ENCODE measurements around the gene CEPT1. TPM values are rescaled to one million over a fixed set of nuclear protein-coding genes. Genes with fewer than 3 reads are reported as not detected.
A peak's percentile ranks its signal among the peaks of the same experiment; 100 is the strongest.

Gene CEPT1
- polyA plus RNA-seq, 1 donor, result 57.3 TPM

DNA sequence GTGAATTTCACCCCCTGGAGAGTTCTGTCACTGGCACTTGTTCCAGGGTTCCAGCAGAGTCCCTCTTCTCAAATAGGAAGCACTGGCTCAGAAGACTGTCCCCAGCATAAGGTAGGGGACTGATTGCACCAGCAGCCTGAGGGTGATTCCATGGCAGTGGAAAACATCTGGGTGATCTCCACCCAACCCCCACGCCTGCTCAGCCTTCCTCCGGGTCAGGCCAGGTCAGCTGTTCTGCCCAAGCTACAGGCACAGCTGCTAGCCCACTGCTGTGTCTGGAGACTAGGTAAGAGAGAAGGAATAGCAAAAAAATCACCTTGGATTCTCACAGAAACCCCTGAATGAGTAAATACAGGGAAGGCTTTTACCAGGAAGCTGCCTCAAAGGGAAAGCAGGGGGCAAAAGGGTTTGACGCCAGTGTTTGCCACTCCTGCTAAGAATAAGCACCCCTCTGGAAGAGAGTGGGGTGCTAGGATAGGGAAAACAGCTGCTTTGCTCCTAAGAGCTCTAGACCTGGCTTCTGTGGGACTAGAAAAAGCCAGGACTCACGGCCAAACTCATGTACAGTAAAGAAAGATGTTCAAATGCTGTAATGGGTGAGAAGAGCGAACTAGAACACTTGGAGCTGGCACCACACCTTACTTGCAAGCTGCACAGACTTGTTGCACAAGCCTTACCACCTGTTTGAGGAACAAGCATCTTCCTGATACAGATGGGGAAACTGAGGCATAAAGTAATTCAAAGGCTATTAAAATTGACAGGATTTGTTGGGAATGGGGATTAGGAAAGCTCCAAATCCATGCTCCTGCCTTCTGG lies 61.5 kb downstream of the CEPT1 start:
- H3K4me1 ChIP-seq (ENCODE audit: control insufficient read depth, insufficient read depth, low read length), result peaks cover 42% of the 10 kb centered on the region
- WGBS (ENCODE audit: insufficient coverage, low lambda C conversion rate), result 100% methylated on average over 1 of the region's 5 CpGs
- no peak overlapping the region for H3K4me3 ChIP-seq (ENCODE audit: low read length)
- H3K27ac ChIP-seq (ENCODE audit: low read length), result no peak overlapping the region
- H3K9me3 ChIP-seq (ENCODE audit: control insufficient read depth, low read depth, low read length), result no peaks in the 10 kb centered on the region
- no peak for DNase-seq
- peaks cover 4% of the 10 kb centered on the region for H3K27me3 ChIP-seq (ENCODE audit: control insufficient read depth, insufficient read depth, low read length)
- peaks cover 28% of the 10 kb centered on the region for H3K36me3 ChIP-seq (ENCODE audit: control insufficient read depth, insufficient read depth, low read length)

DNA sequence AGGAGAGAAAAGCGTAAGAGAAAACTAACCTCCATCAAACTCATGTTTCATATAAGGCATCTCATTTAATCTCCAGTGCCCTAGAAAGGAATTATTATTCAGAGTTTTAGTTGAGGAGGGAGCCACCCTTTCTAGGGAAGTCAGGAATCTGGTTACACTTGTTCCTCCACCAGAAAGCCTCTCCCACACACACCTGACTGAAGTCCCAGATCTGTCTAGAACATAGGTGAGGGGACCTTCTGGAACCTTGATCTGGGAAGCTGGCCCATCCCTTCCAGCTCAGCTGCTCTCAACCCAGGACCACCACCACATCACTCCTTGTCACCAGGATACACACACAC lies 62.3 kb downstream of the CEPT1 start:
- WGBS (ENCODE audit: insufficient coverage, low lambda C conversion rate), result no CpG with 5 or more reads among the region's 1 CpG
- H3K27me3 ChIP-seq (ENCODE audit: control insufficient read depth, insufficient read depth, low read length), result peaks cover 4% of the 10 kb centered on the region
- H3K9me3 ChIP-seq (ENCODE audit: control insufficient read depth, low read depth, low read length), result no peaks in the 10 kb centered on the region
- DNase-seq, result peak in 1 of 2 donors; percentile 74
- no peak overlapping the region for H3K4me3 ChIP-seq (ENCODE audit: low read length)
- H3K36me3 ChIP-seq (ENCODE audit: control insufficient read depth, insufficient read depth, low read length), result peaks cover 19% of the 10 kb centered on the region
- H3K27ac ChIP-seq (ENCODE audit: low read length), result peak overlapping the region; percentile 86
- peaks cover 42% of the 10 kb centered on the region for H3K4me1 ChIP-seq (ENCODE audit: control insufficient read depth, insufficient read depth, low read length)

DNA sequence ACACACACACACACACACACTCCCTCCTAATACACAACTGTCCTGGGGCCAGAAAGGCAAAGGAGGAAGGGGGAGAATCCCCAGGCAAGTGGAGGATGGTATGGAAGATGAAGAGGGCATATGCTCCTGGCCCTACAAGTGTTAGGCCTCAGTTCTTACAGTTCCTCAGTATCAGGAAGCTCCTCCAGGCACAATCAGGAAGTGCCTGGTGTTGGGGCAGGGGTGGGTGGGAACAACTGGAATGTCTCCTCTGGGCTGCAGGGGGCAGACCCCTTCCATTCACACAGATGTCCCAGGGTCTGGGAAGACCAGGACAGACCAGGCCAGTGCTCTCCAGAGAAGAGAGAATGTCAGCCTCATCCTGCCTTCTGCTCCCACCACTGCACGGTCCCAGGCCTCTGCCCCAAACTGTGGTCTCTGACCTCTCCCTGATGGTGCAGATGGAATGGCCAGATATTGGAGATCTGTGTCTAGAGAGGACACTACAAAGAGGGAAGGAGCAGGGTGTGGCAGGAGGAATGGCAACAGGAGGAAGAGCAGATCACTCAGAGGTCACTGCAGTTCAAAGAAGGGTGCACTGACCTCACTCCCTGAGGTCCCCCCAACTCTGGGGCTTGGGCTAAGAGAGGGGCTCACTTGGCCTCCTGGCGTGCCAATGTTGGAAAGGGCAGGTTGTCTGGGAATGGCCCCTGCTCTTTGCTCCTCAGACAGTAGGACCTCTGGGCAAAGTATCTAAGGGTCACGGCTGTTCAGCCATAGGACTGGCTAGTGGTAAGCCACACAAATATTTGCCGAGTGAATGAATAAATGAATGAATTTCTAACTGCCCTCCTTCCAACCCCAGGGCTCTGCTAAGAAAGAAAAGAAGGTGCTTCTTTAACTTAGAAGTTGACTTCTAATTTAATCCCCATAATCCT lies 62.9 kb downstream of the CEPT1 start:
- Histone ChIP-seq H3K9me3 (ENCODE audit: control insufficient read depth, low read depth, low read length) (no peaks in the 10 kb centered on the region), H3K27me3 (ENCODE audit: control insufficient read depth, insufficient read depth, low read length) (peaks cover 4% of the 10 kb centered on the region), H3K4me3 (ENCODE audit: low read length) (peak overlapping the region; percentile 52), H3K27ac (ENCODE audit: low read length) (peak overlapping the region; percentile 86), H3K4me1 (ENCODE audit: control insufficient read depth, insufficient read depth, low read length) (peaks cover 42% of the 10 kb centered on the region), H3K36me3 (ENCODE audit: control insufficient read depth, insufficient read depth, low read length) (peaks cover 13% of the 10 kb centered on the region)
- peak in 1 of 2 donors; percentile 64 for DNase-seq
- no CpG with 5 or more reads among the region's 4 CpGs for WGBS (ENCODE audit: insufficient coverage, low lambda C conversion rate)

DNA sequence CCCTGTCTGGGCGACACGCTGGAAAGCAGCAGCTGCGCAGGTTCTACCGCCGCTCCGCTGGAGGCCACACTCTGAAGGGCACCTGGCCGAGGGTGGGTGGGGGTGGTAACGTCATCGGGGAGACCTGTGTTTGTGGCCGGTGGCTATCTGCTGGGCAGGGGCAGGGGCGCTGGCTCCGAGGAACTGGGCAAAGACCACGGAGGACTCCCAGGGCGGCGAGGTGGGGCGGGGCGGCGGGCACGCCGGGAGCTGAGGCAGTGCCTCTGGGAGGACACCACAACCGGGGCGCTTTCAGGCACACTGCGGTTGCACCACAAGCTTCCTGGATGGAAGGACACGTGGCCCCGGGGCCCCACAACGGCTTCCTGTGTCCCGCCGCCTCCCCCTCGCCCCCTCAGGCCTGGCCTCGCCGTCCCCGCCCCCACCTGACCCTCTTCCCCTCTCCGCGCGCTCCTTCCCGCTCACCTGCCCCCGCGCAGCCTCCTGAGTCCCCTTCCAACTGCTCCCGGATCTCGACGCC lies 63.7 kb downstream of the CEPT1 start:
- Histone ChIP-seq H3K4me1 (ENCODE audit: control insufficient read depth, insufficient read depth, low read length) (peaks cover 42% of the 10 kb centered on the region), H3K27me3 (ENCODE audit: control insufficient read depth, insufficient read depth, low read length) (peaks cover 4% of the 10 kb centered on the region), H3K36me3 (ENCODE audit: control insufficient read depth, insufficient read depth, low read length) (peaks cover 9% of the 10 kb centered on the region), H3K9me3 (ENCODE audit: control insufficient read depth, low read depth, low read length) (no peaks in the 10 kb centered on the region), H3K27ac (ENCODE audit: low read length) (peak overlapping the region; percentile 86), H3K4me3 (ENCODE audit: low read length) (peak overlapping the region; percentile 52)
- peak; percentile 84 to 94 for DNase-seq
- no CpG with 5 or more reads among the region's 41 CpGs for WGBS (ENCODE audit: insufficient coverage, low lambda C conversion rate)

GRCh38 chr1:111204201-111204982 lies 64.4 kb downstream of the CEPT1 start:
- no CpG with 5 or more reads among the region's 61 CpGs for WGBS (ENCODE audit: insufficient coverage, low lambda C conversion rate)
- H3K27me3 ChIP-seq (ENCODE audit: control insufficient read depth, insufficient read depth, low read length), result peaks cover 4% of the 10 kb centered on the region
- H3K4me1 ChIP-seq (ENCODE audit: control insufficient read depth, insufficient read depth, low read length), result peaks cover 42% of the 10 kb centered on the region
- DNase-seq, result peak; percentile 85 to 94
- H3K4me3 ChIP-seq (ENCODE audit: low read length), result peak overlapping the region; percentile 52
- no peaks in the 10 kb centered on the region for H3K9me3 ChIP-seq (ENCODE audit: control insufficient read depth, low read depth, low read length)
- peaks cover 4% of the 10 kb centered on the region for H3K36me3 ChIP-seq (ENCODE audit: control insufficient read depth, insufficient read depth, low read length)
- peak overlapping the region; percentile 86 for H3K27ac ChIP-seq (ENCODE audit: low read length)

DNA sequence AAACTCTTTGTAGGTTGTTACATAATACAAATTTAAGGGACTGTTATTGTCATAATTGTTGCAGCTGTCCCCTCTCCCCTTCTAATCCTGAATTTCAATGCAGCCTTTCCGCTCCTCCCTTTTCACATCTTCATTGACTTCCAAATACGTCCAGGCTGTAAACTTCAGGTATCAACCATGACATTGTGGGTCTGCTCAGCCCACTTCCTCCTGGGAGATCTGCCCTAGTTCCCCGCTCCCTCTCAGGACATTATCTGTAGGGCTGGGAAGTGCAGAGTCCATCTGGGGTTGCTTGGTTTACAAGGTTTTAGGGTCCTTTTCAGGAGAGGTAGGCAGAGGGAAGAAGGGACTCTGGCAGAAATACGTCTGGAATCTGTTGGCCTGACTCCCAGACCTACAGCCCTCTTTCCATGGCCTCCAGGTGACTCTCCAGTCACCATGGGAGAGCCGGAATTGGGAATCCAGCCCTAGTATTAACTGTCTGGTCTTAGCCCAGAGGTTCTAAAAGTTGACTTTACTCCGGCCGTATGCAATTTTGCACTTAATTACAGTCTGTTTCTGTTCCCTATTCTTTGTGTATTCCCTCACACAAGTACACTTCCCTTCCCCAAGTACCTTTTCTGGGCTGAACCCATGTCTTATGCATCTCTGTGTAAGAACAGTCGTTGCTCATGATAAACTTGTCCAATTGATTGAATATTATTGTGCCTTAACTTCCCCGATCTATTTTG lies 65.1 kb downstream of the CEPT1 start:
- Histone ChIP-seq H3K4me3 (ENCODE audit: low read length) (no peak overlapping the region), H3K27me3 (ENCODE audit: control insufficient read depth, insufficient read depth, low read length) (peaks cover 4% of the 10 kb centered on the region), H3K9me3 (ENCODE audit: control insufficient read depth, low read depth, low read length) (no peaks in the 10 kb centered on the region), H3K36me3 (ENCODE audit: control insufficient read depth, insufficient read depth, low read length) (no peaks in the 10 kb centered on the region), H3K4me1 (ENCODE audit: control insufficient read depth, insufficient read depth, low read length) (peaks cover 42% of the 10 kb centered on the region), H3K27ac (ENCODE audit: low read length) (peak overlapping the region; percentile 86)
- peak in 1 of 2 donors; percentile 75 for DNase-seq
- no CpG with 5 or more reads among the region's 9 CpGs for WGBS (ENCODE audit: insufficient coverage, low lambda C conversion rate)

GRCh38 chr1:111205714-111206050 lies 65.7 kb downstream of the CEPT1 start:
- H3K4me3 ChIP-seq (ENCODE audit: low read length), result no peak overlapping the region
- H3K4me1 ChIP-seq (ENCODE audit: control insufficient read depth, insufficient read depth, low read length), result peaks cover 37% of the 10 kb centered on the region
- no peaks in the 10 kb centered on the region for H3K9me3 ChIP-seq (ENCODE audit: control insufficient read depth, low read depth, low read length)
- no peak for DNase-seq
- no peaks in the 10 kb centered on the region for H3K36me3 ChIP-seq (ENCODE audit: control insufficient read depth, insufficient read depth, low read length)
- H3K27me3 ChIP-seq (ENCODE audit: control insufficient read depth, insufficient read depth, low read length), result peaks cover 4% of the 10 kb centered on the region
- H3K27ac ChIP-seq (ENCODE audit: low read length), result no peak overlapping the region
- WGBS (ENCODE audit: insufficient coverage, low lambda C conversion rate), result no CpG with 5 or more reads among the region's 2 CpGs

DNA sequence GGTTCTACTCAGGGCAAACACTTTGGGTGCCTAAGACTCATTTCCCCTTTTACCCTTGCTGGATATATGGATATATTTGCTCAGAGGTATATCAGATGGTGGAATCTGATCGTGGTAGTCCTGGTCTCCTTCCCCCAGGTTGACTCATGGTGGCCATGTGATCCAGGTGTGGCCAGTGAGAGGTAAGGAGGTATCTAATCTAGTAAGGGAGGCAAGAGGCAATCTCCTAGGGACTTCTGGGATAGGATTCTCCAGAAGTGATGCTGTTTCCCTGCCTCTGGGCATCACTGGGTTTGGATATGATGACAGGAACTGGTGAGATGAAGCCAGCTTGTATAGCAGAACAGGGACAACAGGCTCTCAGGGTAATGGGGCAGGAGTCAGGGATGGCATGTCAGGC lies 68.9 kb downstream of the CEPT1 start:
- no peak for DNase-seq
- peaks cover 20% of the 10 kb centered on the region for H3K4me1 ChIP-seq (ENCODE audit: control insufficient read depth, insufficient read depth, low read length)
- H3K27me3 ChIP-seq (ENCODE audit: control insufficient read depth, insufficient read depth, low read length), result peaks cover 4% of the 10 kb centered on the region
- H3K4me3 ChIP-seq (ENCODE audit: low read length), result no peak overlapping the region
- H3K9me3 ChIP-seq (ENCODE audit: control insufficient read depth, low read depth, low read length), result no peaks in the 10 kb centered on the region
- no CpG with 5 or more reads among the region's 1 CpG for WGBS (ENCODE audit: insufficient coverage, low lambda C conversion rate)
- H3K36me3 ChIP-seq (ENCODE audit: control insufficient read depth, insufficient read depth, low read length), result no peaks in the 10 kb centered on the region
- H3K27ac ChIP-seq (ENCODE audit: low read length), result no peak overlapping the region

- peaks cover 2% of the 10 kb centered on the region for H3K27me3 ChIP-seq (ENCODE audit: control insufficient read depth, insufficient read depth, low read length)
- no peak for DNase-seq
- H3K4me1 ChIP-seq (ENCODE audit: control insufficient read depth, insufficient read depth, low read length), result peaks cover 18% of the 10 kb centered on the region
- no peak overlapping the region for H3K27ac ChIP-seq (ENCODE audit: low read length)
- H3K4me3 ChIP-seq (ENCODE audit: low read length), result no peak overlapping the region
- H3K9me3 ChIP-seq (ENCODE audit: control insufficient read depth, low read depth, low read length), result no peaks in the 10 kb centered on the region
- WGBS (ENCODE audit: insufficient coverage, low lambda C conversion rate), result 77% methylated on average over 3 of the region's 4 CpGs
- no peaks in the 10 kb centered on the region for H3K36me3 ChIP-seq (ENCODE audit: control insufficient read depth, insufficient read depth, low read length)
Measured at GRCh38 chr1:111209622-111210021, 69.6 kb downstream of the CEPT1 start.
